HepG2 (cell line): ENCODE data around the gene DHX16. TPM values are rescaled to one million over a fixed set of nuclear protein-coding genes. Genes with fewer than 3 reads are reported as not detected.
A peak's percentile ranks its signal among the peaks of the same experiment; 100 is the strongest.

ENCODE experiments used
- E2F1 ChIP-seq: sonication (generic); formaldehyde crosslinking; IDR thresholded peaks from 2 replicates; pipeline ENCODE4 v1.5.0; 2020; ENCODE audit warnings: missing genetic modification reagents
- ETS1 ChIP-seq: sonication (generic); formaldehyde crosslinking; IDR thresholded peaks from 2 replicates; pipeline ENCODE4 v1.4.0; 2020; ENCODE audit warnings: missing genetic modification reagents
- ETV5 ChIP-seq: IDR thresholded peaks from 2 replicates; pipeline ENCODE4 v1.6.1; 2018; ENCODE audit warnings: missing biosample characterization, missing genetic modification reagents, inconsistent platforms, borderline replicate concordance
- GMEB2 ChIP-seq: IDR thresholded peaks from 2 replicates; pipeline ENCODE4 v1.6.1; 2016; ENCODE audit warnings: missing biosample characterization, missing genetic modification reagents, low read depth
- NBN ChIP-seq: fragments of 450-650 bp; conservative IDR thresholded peaks from 2 replicates; pipeline ENCODE4 v1.6.1; 2017
- SAFB2 ChIP-seq: sonication (generic); formaldehyde crosslinking; IDR thresholded peaks from 2 replicates; pipeline ENCODE4 v1.5.1; 2020; ENCODE audit warnings: missing genetic modification reagents, low read depth, mild to moderate bottlenecking, borderline replicate concordance
- SIN3B ChIP-seq: fragments of 150-350 bp; IDR thresholded peaks from 2 replicates; pipeline ENCODE4 v1.6.1; 2014; ENCODE audit warnings: low read length
- SMAD3 ChIP-seq: sonication (generic); formaldehyde crosslinking; IDR thresholded peaks from 2 replicates; pipeline ENCODE4 v1.4.0; 2020; ENCODE audit warnings: missing genetic modification reagents
- SOX13 ChIP-seq, 3 experiments: fragments of 450-650 bp in 1 of 3; sonication (generic) in 1 of 3; formaldehyde crosslinking in 1 of 3; IDR thresholded peaks in 2 of 3; conservative IDR thresholded peaks in 1 of 3; 2 replicates each; pipeline versions ENCODE4 v1.5.0 to v1.6.1; 2016 to 2020; ENCODE audit warnings: antibody characterized with exemption in 1 of 3, mild to moderate bottlenecking in 1 of 3, missing compliant biosample characterization in 1 of 3, missing genetic modification reagents in 1 of 3, moderate library complexity in 1 of 3
- TBL1XR1 ChIP-seq: fragments of 150-350 bp; IDR thresholded peaks from 2 replicates; pipeline ENCODE4 v1.6.1; 2014; ENCODE audit warnings: borderline replicate concordance, low read length; ENCODE audit not compliant: partially characterized antibody
- TIGD3 ChIP-seq: sonication (generic); formaldehyde crosslinking; IDR thresholded peaks from 2 replicates; pipeline ENCODE4 v1.5.1; 2020; ENCODE audit warnings: mild to moderate bottlenecking, missing genetic modification reagents, borderline replicate concordance
- ZBTB33 ChIP-seq: sonication (generic); formaldehyde crosslinking; IDR thresholded peaks from 2 replicates; pipeline ENCODE4 v1.4.0; 2020; ENCODE audit warnings: missing genetic modification reagents
- ZNF138 ChIP-seq: sonication (generic); formaldehyde crosslinking; IDR thresholded peaks from 2 replicates; pipeline ENCODE4 v1.5.0; 2020; ENCODE audit warnings: mild to moderate bottlenecking, low read depth, missing genetic modification reagents
- ZNF260 ChIP-seq: sonication (generic); formaldehyde crosslinking; IDR thresholded peaks from 2 replicates; pipeline ENCODE4 v1.4.0; 2020; ENCODE audit warnings: missing genetic modification reagents, low read depth, mild to moderate bottlenecking, borderline replicate concordance
- ZNF512B ChIP-seq: sonication (generic); formaldehyde crosslinking; IDR thresholded peaks from 2 replicates; pipeline ENCODE4 v1.5.1; 2020; ENCODE audit warnings: missing genetic modification reagents, mild to moderate bottlenecking, borderline replicate concordance
- ZNF563 ChIP-seq: sonication (generic); formaldehyde crosslinking; IDR thresholded peaks from 2 replicates; pipeline ENCODE4 v1.8.0; 2022; ENCODE audit warnings: mild to moderate bottlenecking, moderate library complexity, missing genetic modification reagents
- ZNF589 ChIP-seq: sonication (generic); formaldehyde crosslinking; conservative IDR thresholded peaks from 2 replicates; pipeline ENCODE4 v1.8.0; 2022; ENCODE audit warnings: mild to moderate bottlenecking, moderate library complexity, missing genetic modification reagents
- polyA plus RNA-seq, 8 experiments: library from polyadenylated mRNA; depleted of rRNA in 3 of 8; stranded (reverse) in 7 of 8; unstranded in 1 of 8; fragments of >200 nt; fragmentation: Illumina TruSeq in 4 of 8; extraction: Trizol in 4 of 8; gene quantifications; 2 replicates each; pipeline versions ENCODE4 v1.2.1 to v1.2.3, GENCODE V29; 2011 to 2016; ENCODE audit warnings: low read depth in 4 of 8, missing spikeins in 1 of 8, mixed read lengths in 1 of 8; ENCODE audit not compliant: insufficient read depth in 1 of 8
- total RNA-seq, 5 experiments: library from RNA; depleted of rRNA; stranded (reverse); fragments of >200 nt; fragmentation: Illumina TruSeq; extraction: Trizol; gene quantifications; 2 replicates each; pipeline ENCODE4 v1.2.3, GENCODE V29; 2016; ENCODE audit warnings: low read depth in 1 of 5

Gene DHX16
- total and polyA plus RNA-seq, 2 of the 13 experiments (the other 11 are each of a cell fraction or from before 2014, with no cell fraction given), result 57.0 to 58.5 TPM

GRCh38 chr6:30617565-30618269 lies 55.1 kb downstream of the DHX16 start, which contains the start of gene MRPS18B (continued):
- 0 out of 2 replicates have a peak, but pooled peaks have one; percentile 15 for TF ChIP-seq TIGD3 (CRISPR knock-in tag)
- no peak for TF ChIP-seq NBN
- no peak for TF ChIP-seq ZNF563 (CRISPR knock-in tag)
- TF ChIP-seq ZNF260, result no peak
- 0 out of 2 replicates have a peak, but pooled peaks have one; percentile 30 for TF ChIP-seq ZNF512B (CRISPR knock-in tag)
- TF ChIP-seq SIN3B, result peak; percentile 67; the same call in 1 of the 2 replicates
- no peak for TF ChIP-seq ETS1 (CRISPR knock-in tag)
- peak; percentile 34; the same call in 1 of the 2 replicates for TF ChIP-seq SMAD3 (CRISPR knock-in tag)
- peak; percentile 74 for TF ChIP-seq TBL1XR1
- TF ChIP-seq E2F1, result no peak; the same call in 1 of the 2 replicates
- peak; percentile 87; the same call in 1 of the 2 replicates for TF ChIP-seq ETV5 (CRISPR knock-in tag)
- no peak for TF ChIP-seq ZNF138
- TF ChIP-seq GMEB2 (CRISPR knock-in tag), result peak; percentile 80
- TF ChIP-seq SOX13 (IDR thresholded peaks at IDR 0.05), result peak; percentile 46; the same call in 1 of the 2 replicates
- TF ChIP-seq SOX13 (CRISPR knock-in tag; conservative IDR thresholded peaks at IDR 0.05 in 1 of 2, IDR thresholded peaks at IDR 0.05 in 1 of 2), result peak in 1 of 2 experiments; percentile 36; a peak in 1 of 4 replicates
- no peak for TF ChIP-seq ZBTB33 (CRISPR knock-in tag)
- TF ChIP-seq SAFB2 (CRISPR knock-in tag), result peak; percentile 71; the same call in 1 of the 2 replicates
- no peak for TF ChIP-seq ZNF589 (CRISPR knock-in tag)
